ACC112 (cell line): ENCODE data around the gene PRAMEF25.
"Not testable (repeated sequence)": the region's sequence is repeated elsewhere in the genome, so short reads cannot be mapped to it uniquely, and the experiment has no call there.

ENCODE experiments used
- H2AFZ ChIP-seq: fragments of 200-600 bp; sonication (generic); one replicate; pipeline ENCODE4 v1.6.0; 2017; ENCODE audit warnings: antibody characterized with exemption, low read length; ENCODE audit not compliant: unreplicated experiment
- H3K27ac ChIP-seq: fragments of 200-600 bp; sonication (generic); 2 replicates; pipeline ENCODE4 v1.5.1; 2014; ENCODE audit warnings: low read depth, mild to moderate bottlenecking, antibody characterized with exemption, low read length, moderate library complexity
- H3K27me3 ChIP-seq: fragments of 200-600 bp; sonication (generic); 2 replicates; pipeline ENCODE4 v1.6.1; 2014; ENCODE audit warnings: mild to moderate bottlenecking, antibody characterized with exemption, low read length, moderate library complexity, mixed read lengths; ENCODE audit not compliant: insufficient read depth
- H3K36me3 ChIP-seq: fragments of 200-600 bp; sonication (generic); 2 replicates; pipeline ENCODE4 v1.6.1; 2016; ENCODE audit warnings: mild to moderate bottlenecking, antibody characterized with exemption, low read length, moderate library complexity, mixed read lengths; ENCODE audit not compliant: insufficient read depth
- H3K4me1 ChIP-seq: fragments of 200-600 bp; sonication (generic); one replicate; pipeline ENCODE4 v1.6.1; 2016; ENCODE audit warnings: low read length, mixed read lengths; ENCODE audit not compliant: insufficient read depth, unreplicated experiment, control insufficient read depth
- H3K4me3 ChIP-seq: fragments of 200-600 bp; sonication (generic); 2 replicates; pipeline ENCODE4 v1.5.1; 2014; ENCODE audit warnings: mild to moderate bottlenecking, low read depth, low read length
- H3K79me2 ChIP-seq: fragments of 200-600 bp; sonication (generic); one replicate; pipeline ENCODE4 v1.6.0; 2016; ENCODE audit warnings: low read length; ENCODE audit not compliant: control insufficient read depth, unreplicated experiment, insufficient read depth

Gene PRAMEF25

GRCh38 chr1:13070474-13070873 lies at the start of gene PRAMEF25:
PRAMEF25 (plus strand) TSS chr1:13070774; CDS start chr1:13073694, 2,920 bp downstream.
- H2AFZ ChIP-seq, H3K4me3 ChIP-seq, H3K36me3 ChIP-seq, H3K27me3 ChIP-seq, H3K4me1 ChIP-seq, H3K27ac ChIP-seq, H3K79me2 ChIP-seq: not testable (repeated sequence)

DNA sequence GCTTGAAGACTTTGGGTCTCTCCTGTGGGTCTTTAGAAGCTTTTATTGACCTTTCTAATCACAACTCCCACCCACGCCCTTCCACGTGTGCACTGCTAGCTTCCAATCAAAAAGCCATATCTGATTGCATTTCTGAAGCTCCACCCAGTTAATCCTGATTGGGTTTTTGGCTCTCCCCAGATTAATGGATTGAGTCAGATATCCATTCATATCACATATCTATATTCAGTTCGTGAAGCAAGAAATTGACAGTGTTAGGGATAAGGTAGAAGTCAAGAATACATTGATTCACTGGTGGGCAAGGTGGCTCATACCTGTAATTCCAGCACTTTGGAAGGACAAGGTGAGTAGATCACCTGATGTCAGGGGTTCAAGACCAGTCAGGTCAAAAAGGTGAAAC lies 14.1 kb upstream of the PRAMEF25 start, which contains the start of gene PRAMEF27:
Gene PRAMEF27, minus strand, starts transcription at position 101 of the 400 bp plus-strand sequence. CDS start 2,916 bp downstream, outside the sequence.
- not testable (repeated sequence) for H3K36me3 ChIP-seq, H3K27ac ChIP-seq, H3K27me3 ChIP-seq, H3K4me1 ChIP-seq, H3K79me2 ChIP-seq, H3K4me3 ChIP-seq, H2AFZ ChIP-seq

- not testable (repeated sequence) for H3K27ac ChIP-seq, H3K4me3 ChIP-seq, H2AFZ ChIP-seq, H3K79me2 ChIP-seq, H3K36me3 ChIP-seq, H3K27me3 ChIP-seq, H3K4me1 ChIP-seq
These were observed 46.2 kb downstream of the PRAMEF25 start, which contains the start of gene HNRNPCL2 for GRCh38 chr1:13116754-13117153. HNRNPCL2 (minus strand) TSS chr1:13116854; CDS start chr1:13116400, 454 bp downstream.
